Measurements from ENCODE around the gene SPECC1.

- TF ChIP-seq CTCF (IDR thresholded peaks at IDR 0.05; ENCODE audit: low read length): no peak
- no peak for TF ChIP-seq EZH2 (IDR thresholded peaks at IDR 0.05; ENCODE audit: borderline replicate concordance, low read length)
Measured at GRCh38 chr17:20203018-20203417, 193.9 kb downstream of the SPECC1 start.

Measured in OCI-LY1 (cell line).